Fibroblast of gingiva (primary cell): Measurements from ENCODE around the gene TRPV2.
"Not testable (repeated sequence)": the region's sequence is repeated elsewhere in the genome, so short reads cannot be mapped to it uniquely, and the experiment has no call there.

ENCODE experiments used
- DNase-seq: peaks from one replicate; pipeline ENCODE4 v3.0.0-alpha.2; 2011; ENCODE audit warnings: low read depth

TRPV2 gene, protein sequence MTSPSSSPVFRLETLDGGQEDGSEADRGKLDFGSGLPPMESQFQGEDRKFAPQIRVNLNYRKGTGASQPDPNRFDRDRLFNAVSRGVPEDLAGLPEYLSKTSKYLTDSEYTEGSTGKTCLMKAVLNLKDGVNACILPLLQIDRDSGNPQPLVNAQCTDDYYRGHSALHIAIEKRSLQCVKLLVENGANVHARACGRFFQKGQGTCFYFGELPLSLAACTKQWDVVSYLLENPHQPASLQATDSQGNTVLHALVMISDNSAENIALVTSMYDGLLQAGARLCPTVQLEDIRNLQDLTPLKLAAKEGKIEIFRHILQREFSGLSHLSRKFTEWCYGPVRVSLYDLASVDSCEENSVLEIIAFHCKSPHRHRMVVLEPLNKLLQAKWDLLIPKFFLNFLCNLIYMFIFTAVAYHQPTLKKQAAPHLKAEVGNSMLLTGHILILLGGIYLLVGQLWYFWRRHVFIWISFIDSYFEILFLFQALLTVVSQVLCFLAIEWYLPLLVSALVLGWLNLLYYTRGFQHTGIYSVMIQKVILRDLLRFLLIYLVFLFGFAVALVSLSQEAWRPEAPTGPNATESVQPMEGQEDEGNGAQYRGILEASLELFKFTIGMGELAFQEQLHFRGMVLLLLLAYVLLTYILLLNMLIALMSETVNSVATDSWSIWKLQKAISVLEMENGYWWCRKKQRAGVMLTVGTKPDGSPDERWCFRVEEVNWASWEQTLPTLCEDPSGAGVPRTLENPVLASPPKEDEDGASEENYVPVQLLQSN

GRCh38 chr17:16415031-16415924 lies at the start of gene TRPV2:
Gene TRPV2 (plus strand): TSS chr17:16415571. CDS start chr17:16417669, 2,098 bp downstream.
- DNase-seq, result no peak

- DNase-seq, result peak; percentile 79
Observed at GRCh38 chr17:16371742-16372141, 43.6 kb upstream of the TRPV2 start.

- peak; percentile 77 for DNase-seq
Observed at GRCh38 chr17:16374146-16374938, 41.0 kb upstream of the TRPV2 start.

- DNase-seq, result peak; percentile 93
Observed at GRCh38 chr17:16377941-16378341, 37.4 kb upstream of the TRPV2 start.

- DNase-seq, result no peak
Observed at GRCh38 chr17:16378636-16379282, 36.6 kb upstream of the TRPV2 start.

DNA sequence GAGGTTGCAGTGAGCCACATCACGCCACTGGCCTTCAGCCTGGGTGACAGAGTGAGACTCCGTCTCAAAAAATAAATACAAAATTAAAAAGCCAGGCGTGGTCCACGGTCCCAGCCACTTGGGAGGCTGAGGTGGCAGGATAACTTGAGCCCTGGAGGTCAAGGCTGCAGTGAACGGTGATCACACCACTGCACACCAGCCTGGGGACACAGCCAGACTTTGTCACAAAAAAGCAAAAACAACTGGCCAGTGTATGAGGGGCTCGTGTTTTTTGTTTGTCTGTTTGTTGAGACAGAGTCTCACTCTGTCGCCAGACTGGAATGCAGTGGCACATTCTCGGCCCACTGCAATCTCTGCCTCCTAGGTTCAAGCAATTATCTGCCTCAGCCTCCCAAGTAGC lies 35.7 kb upstream of the TRPV2 start:
- no peak for DNase-seq

DNA sequence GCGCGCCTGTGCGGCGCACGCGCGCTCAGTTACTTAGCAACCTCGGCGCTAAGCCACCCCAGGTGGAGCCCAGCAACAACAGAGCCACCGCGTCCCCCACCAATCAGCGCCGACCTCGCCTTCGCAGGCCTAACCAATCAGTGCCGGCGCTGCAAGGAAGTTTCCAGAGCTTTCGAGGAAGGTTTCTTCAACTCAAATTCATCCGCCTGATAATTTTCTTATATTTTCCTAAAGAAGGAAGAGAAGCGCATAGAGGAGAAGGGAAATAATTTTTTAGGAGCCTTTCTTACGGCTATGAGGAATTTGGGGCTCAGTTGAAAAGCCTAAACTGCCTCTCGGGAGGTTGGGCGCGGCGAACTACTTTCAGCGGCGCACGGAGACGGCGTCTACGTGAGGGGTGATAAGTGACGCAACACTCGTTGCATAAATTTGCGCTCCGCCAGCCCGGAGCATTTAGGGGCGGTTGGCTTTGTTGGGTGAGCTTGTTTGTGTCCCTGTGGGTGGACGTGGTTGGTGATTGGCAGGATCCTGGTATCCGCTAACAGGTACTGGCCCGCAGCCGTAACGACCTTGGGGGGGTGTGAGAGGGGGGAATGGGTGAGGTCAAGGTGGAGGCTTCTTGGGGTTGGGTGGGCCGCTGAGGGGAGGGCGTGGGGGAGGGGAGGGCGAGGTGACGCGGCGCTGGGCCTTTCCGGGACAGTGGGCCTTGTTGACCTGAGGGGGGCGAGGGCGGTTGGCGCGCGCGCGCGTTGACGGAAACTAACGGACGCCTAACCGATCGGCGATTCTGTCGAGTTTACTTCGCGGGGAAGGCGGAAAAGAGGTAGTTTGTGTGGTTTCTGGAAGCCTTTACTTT lies 34.5 kb upstream of the TRPV2 start, which contains the start of gene UBB:
Gene UBB (plus strand): TSS at position 452 of the 856 bp plus-strand sequence. CDS start 817 bp downstream, outside the sequence.
- DNase-seq, result peak; percentile 100

DNA sequence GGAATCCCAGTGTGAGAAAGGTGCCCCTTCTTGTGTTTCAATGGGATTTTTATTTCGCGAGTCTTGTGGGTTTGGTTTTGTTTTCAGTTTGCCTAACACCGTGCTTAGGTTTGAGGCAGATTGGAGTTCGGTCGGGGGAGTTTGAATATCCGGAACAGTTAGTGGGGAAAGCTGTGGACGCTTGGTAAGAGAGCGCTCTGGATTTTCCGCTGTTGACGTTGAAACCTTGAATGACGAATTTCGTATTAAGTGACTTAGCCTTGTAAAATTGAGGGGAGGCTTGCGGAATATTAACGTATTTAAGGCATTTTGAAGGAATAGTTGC lies 33.9 kb upstream of the TRPV2 start:
- peak; percentile 24 for DNase-seq

- DNase-seq, result no peak
Observed at GRCh38 chr17:16383216-16383615, 32.2 kb upstream of the TRPV2 start.

DNA sequence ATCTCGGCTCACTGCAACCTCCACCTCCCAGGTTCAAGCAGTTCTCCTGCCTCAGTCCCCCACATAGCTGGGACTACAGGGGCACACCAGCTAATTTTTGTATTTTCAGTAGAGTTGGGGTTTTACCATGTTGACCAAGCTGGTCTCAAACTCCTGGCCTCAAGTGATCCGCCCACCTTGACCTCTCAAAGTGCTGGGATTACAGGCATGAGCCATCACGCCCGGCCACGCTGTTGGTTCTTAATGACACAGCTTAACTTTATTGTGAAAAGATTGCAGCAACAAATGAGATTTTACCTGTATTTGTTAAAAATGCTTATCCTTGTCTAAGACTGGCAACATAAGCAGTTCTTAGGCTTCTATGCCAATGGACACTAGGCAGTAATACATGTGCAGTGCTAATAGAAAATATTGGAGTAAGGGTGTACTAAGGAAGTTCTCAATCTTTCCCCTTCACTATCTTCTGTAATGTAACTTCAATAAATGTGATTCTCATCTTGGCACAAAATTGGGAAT lies 31.5 kb upstream of the TRPV2 start:
- no peak for DNase-seq

- no peak for DNase-seq
Observed at GRCh38 chr17:16384557-16384956, 30.8 kb upstream of the TRPV2 start.

GRCh38 chr17:16386126-16386507 lies 29.3 kb upstream of the TRPV2 start:
- DNase-seq, result not testable (repeated sequence)

DNA sequence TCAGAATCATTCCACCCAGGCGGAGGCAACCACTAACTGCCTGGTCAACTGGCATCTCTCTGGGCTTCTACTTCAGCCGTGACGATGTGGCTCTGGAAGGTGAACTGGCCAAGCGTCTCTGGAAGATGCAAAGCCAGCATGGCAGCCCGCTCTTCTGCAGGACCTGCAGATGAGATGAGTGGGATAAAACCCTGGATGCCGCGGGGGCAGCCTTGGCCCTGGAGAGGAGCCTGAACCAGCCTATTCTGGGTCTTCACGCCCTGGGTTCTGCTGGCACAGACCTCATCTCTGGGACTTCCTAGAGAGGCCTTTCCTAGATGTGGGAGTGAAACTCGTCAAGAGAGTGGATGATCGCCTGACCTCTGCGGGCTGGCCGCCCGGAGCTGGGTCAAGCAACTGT lies 23.9 kb upstream of the TRPV2 start:
- DNase-seq, result no peak

DNA sequence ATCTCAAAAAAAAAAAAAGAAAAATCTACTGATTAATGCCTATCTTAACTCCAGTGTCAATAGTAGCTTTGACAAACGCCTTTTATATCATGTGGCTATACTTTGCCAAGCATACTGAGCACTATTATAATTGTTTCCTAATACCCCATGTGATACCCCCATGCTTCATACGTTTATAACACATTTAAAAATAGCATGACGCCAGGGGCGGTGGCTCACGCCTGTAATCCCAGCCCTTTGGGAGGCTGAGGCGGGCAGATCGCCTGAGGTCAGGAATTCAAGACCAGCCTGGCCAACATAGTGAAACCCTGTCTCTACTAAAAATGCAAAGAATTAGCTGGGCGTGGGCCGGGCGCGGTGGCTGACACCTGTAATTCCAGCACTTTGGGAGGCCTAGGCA lies 22.9 kb upstream of the TRPV2 start:
- not testable (repeated sequence) for DNase-seq

DNA sequence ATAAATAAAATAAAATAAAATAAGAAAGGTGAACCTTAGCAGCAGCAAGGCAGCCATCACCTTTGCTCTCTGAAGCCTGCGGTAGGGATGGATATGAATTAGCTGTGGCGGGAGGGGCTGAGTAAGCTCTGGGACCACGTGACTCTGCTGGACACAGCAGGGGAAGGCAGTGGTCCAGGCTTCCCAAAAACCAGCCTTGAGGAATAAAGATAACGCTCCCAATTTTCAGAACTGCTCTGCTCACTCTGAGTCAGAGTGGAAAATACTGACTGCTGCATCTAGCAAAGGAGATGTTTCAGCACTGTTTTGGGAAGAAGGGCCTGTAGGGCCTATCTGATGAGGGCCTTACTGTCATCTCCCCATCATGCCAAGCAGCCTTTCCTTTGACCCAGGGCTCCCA lies 19.5 kb upstream of the TRPV2 start:
- DNase-seq, result not testable (repeated sequence)

GRCh38 chr17:16396693-16397092 lies 18.7 kb upstream of the TRPV2 start:
- DNase-seq, result not testable (repeated sequence)

DNA sequence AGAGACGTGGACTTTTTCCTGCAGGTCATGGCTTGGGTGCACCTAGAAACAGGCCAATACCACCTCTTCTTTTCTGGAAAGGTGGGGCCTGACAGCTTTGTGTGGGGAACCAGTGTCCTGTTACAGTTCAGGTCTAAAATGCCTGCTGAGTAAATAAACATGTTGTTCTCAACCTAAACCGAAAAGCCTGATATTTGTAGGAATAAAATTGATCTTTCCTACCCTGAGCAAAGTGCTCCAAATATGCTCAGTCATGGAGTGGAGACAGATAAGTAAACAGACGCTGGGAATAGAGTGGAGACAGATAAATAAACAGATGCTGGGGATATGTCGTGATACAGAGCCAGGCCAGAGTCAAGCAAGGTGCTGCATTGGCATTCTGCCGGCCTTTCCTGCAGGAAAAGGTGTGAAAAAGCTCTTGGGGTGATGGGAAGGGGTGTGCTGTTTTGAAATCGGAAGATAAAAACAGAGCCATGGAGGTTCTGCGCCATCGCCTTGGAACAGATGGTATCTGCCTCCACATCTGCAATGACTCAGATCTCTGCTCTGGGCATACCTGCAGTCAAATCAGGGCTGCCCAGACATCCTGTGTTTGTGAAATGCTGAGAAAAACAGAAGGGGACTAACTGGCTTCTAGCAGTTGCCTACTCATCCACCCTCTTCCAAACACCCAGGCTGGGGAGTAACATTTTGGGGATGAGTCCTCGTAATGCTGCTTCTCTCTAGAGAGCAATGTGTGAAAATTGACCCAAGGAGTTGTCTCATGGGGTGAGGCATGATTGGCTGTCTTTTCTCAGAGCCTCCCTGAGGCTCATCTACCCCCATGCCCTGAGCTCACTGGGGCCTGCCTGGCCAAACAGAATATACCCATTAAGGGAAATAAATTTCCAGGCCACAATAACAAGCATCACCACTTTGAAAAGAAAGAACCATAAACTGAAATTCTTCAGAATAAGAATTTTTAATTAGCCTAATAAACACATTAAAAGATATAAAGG lies 16.8 kb upstream of the TRPV2 start:
- DNase-seq, result no peak

- not testable (repeated sequence) for DNase-seq
Observed at GRCh38 chr17:16403847-16404246, 11.5 kb upstream of the TRPV2 start.
